Esophagus muscularis mucosa (tissue), 4 donors: ENCODE measurements around the gene CCR8.

Experiments
- EP300 ChIP-seq: sonication (generic); formaldehyde crosslinking; IDR thresholded peaks from one replicate; pipeline ENCODE4 v1.6.1; 2017; ENCODE audit warnings: antibody characterized with exemption
- POLR2A ChIP-seq: fragments of 450-650 bp; IDR thresholded peaks from one replicate; pipeline ENCODE4 v1.6.1; 2017; ENCODE audit warnings: antibody characterized with exemption, moderate library complexity, mild to moderate bottlenecking, low read depth
- POLR2AphosphoS5 ChIP-seq, 2 donors: sonication (generic); formaldehyde crosslinking; IDR thresholded peaks; one replicate each; pipeline ENCODE4 v1.6.1; 2017; ENCODE audit warnings: antibody characterized with exemption in 2 of 2
- TF ChIP-seq, protein P1 (sequence below), 3 experiments: fragments of 200-600 bp in 2 of 3; fragments of 450-650 bp in 1 of 3; sonication (generic) in 2 of 3; IDR thresholded peaks; one replicate each; pipeline ENCODE4 v1.5.1; 2017 to 2019; ENCODE audit warnings: antibody characterized with exemption in 3 of 3, mild to moderate bottlenecking in 2 of 3, moderate library complexity in 1 of 3

DNA sequence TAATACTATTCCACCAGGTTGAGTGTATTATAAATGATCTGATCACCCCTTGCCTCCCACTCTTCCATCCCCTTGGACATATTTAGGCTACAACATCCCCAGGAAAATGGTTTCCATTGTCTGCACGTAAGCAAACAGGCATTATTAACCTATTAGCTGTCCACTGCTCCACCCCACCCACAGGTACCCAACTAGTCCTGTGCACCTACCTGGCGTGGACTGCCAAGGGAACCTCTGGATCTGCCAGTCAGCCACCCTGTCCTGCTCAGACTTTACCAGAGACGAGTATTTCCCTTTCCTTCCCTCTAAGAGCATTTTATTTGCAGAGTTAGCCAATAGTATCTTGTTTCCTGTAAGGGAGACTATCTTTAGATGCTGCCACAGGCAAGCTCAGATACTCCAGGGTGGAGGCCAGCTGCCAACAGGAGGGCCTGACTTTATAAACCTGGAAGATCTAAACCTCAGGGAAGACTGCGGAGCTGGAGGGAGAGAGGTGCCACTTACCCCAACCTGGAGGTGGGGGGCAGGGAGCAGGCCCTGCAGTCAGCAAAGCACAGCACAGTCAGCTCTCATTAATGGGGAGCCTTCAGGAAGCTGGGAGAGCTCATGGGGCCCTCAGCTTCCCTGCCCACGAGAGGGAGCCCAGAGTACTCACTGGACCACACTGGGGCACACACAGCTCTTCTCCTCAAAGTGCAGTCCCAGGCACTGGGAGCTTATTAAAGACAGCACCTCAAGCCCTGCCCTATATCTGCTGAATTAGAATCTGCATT is 49.6 kb upstream of the CCR8 start, which contains the start of gene CX3CR1:
- TF ChIP-seq, protein P1, sequence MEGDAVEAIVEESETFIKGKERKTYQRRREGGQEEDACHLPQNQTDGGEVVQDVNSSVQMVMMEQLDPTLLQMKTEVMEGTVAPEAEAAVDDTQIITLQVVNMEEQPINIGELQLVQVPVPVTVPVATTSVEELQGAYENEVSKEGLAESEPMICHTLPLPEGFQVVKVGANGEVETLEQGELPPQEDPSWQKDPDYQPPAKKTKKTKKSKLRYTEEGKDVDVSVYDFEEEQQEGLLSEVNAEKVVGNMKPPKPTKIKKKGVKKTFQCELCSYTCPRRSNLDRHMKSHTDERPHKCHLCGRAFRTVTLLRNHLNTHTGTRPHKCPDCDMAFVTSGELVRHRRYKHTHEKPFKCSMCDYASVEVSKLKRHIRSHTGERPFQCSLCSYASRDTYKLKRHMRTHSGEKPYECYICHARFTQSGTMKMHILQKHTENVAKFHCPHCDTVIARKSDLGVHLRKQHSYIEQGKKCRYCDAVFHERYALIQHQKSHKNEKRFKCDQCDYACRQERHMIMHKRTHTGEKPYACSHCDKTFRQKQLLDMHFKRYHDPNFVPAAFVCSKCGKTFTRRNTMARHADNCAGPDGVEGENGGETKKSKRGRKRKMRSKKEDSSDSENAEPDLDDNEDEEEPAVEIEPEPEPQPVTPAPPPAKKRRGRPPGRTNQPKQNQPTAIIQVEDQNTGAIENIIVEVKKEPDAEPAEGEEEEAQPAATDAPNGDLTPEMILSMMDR (IDR thresholded peaks at IDR 0.05): no peak
- no peak for TF ChIP-seq POLR2A
- TF ChIP-seq EP300: no peak
- no peak for TF ChIP-seq POLR2AphosphoS5 (IDR thresholded peaks at IDR 0.05)
